ENCODE results near the gene OMG.
"Not testable (repeated sequence)": the region's sequence is repeated elsewhere in the genome, so short reads cannot be mapped to it uniquely, and the experiment has no call there.

Gene OMG

GRCh38 chr17:31297090-31297489 lies at the start of gene OMG:
Gene OMG, minus strand, starts transcription at chr17:31297239. Its CDS starts 908 bp downstream, at chr17:31296331.
- no peaks in the 10 kb centered on the region for H3K27me3 Mint-ChIP-seq
- ATAC-seq (no peak), DNase-seq (no peak)
- H3K9me3 Mint-ChIP-seq: no peaks in the 10 kb centered on the region
- H3K4me3 Mint-ChIP-seq: no peak within 1 kb of the TSS
- no peak within 1 kb of the TSS for H3K27ac Mint-ChIP-seq
- H3K4me1 Mint-ChIP-seq: peaks cover 34% of the 10 kb centered on the region

GRCh38 chr17:31345191-31345747 lies 48.2 kb upstream of the OMG start:
- H3K4me3 Mint-ChIP-seq, H3K27ac Mint-ChIP-seq, H3K27me3 Mint-ChIP-seq, H3K9me3 Mint-ChIP-seq, DNase-seq, H3K4me1 Mint-ChIP-seq: not testable (repeated sequence)
- ATAC-seq: peak; percentile 31

GRCh38 chr17:31339906-31340661 lies 43.0 kb upstream of the OMG start:
- ATAC-seq (no peak), DNase-seq (no peak)
- Mint-ChIP-seq H3K9me3 (no peaks in the 10 kb centered on the region), H3K4me3 (no peak overlapping the region), H3K27me3 (no peaks in the 10 kb centered on the region), H3K27ac (no peak overlapping the region), H3K4me1 (no peaks in the 10 kb centered on the region)

DNA sequence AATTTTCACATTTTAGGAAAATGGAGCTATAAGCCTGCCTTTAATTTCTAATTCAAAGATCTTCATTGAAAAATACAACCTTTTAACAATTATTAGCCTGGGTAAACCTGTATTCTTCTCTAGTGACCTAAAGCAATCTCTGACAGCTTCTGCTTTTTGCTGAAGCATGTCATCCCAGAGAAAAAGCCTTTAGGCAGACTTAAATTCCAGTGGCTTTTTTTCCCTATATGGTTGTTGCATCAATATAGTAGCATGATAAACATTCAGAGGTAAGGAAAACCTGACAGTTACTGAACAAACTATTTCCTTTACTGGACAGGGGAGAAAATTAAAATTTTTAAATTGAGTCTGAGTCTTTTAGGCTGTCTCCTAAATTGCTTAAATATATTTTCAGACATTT lies 32.2 kb upstream of the OMG start:
- H3K4me1 Mint-ChIP-seq: peaks cover 32% of the 10 kb centered on the region
- DNase-seq (no peak), ATAC-seq (no peak)
- H3K27me3 Mint-ChIP-seq: no peaks in the 10 kb centered on the region
- H3K9me3 Mint-ChIP-seq: no peaks in the 10 kb centered on the region
- H3K4me3 Mint-ChIP-seq: peak overlapping the region in 1 of 2 donors; percentile 45
- H3K27ac Mint-ChIP-seq: peak overlapping the region; percentile 19 to 58

DNA sequence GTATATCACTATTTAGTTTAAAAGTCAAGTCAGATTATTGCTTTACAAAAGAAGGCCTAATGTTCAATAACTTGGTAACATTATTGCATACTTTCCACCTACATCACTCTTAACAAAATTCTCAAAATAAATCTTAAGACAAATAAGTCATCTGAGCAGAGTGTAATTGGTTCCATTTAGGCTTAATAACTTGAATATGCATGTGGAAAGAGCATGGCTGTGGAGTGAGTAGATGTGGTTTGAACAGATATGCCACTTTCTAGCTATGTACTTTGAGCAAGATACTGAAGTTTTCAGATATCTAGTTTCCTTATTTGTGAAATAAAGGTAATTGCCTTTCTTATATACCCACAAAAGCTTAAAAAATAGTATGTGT lies 31.1 kb upstream of the OMG start:
- Mint-ChIP-seq H3K4me1 (peaks cover 39% of the 10 kb centered on the region), H3K27ac (peak overlapping the region in 1 of 2 donors; percentile 8), H3K9me3 (no peaks in the 10 kb centered on the region), H3K4me3 (peak overlapping the region in 1 of 2 donors; percentile 54), H3K27me3 (no peaks in the 10 kb centered on the region)
- DNase-seq: no peak
- ATAC-seq: no peak

DNA sequence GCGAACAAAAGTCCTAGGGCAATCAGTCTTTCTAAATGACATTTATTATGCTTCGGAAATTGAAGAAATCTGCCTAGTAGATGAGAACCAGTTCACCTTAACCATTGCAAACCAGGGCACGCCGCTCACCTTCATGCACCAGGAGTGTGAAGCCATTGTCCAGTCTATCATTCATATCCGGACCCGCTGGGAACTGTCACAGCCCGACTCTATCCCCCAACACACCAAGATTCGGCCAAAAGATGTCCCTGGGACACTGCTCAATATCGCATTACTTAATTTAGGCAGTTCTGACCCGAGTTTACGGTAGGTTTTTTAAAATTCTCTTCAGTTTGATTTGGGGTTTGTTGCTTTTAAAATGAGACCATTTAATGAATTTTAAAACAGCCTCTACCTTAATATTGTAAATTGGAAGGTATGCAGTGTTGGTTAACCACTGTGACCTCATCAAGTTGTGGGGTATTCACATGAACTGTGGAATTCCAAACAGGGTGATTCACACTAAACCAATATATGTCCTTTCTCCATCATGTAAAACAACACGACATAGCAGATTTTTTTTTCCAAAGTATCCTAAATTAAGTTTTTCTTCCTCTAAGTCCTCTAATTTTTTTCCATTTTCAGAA lies 30.6 kb upstream of the OMG start:
- peak overlapping the region; percentile 8 to 76 for H3K27ac Mint-ChIP-seq
- no peak for DNase-seq
- H3K9me3 Mint-ChIP-seq: no peaks in the 10 kb centered on the region
- ATAC-seq: no peak
- H3K4me3 Mint-ChIP-seq: peak overlapping the region in 1 of 2 donors; percentile 54
- peaks cover 39% of the 10 kb centered on the region for H3K4me1 Mint-ChIP-seq
- no peaks in the 10 kb centered on the region for H3K27me3 Mint-ChIP-seq

GRCh38 chr17:31323551-31323950 lies 26.5 kb upstream of the OMG start:
- DNase-seq (no peak), ATAC-seq (no peak)
- Mint-ChIP-seq H3K9me3 (no peaks in the 10 kb centered on the region), H3K4me3 (no peak overlapping the region), H3K27ac (no peak overlapping the region), H3K4me1 (peaks cover 29% of the 10 kb centered on the region), H3K27me3 (no peaks in the 10 kb centered on the region)

- Mint-ChIP-seq H3K4me3 (peak overlapping the region; percentile 72 to 86), H3K9me3 (no peaks in the 10 kb centered on the region), H3K27me3 (no peaks in the 10 kb centered on the region), H3K27ac (peak overlapping the region; percentile 96 to 98), H3K4me1 (peaks cover 15% of the 10 kb centered on the region)
- DNase-seq (peak in 1 of 2 donors; percentile 48), ATAC-seq (peak; percentile 68)
Observed at GRCh38 chr17:31321966-31322365, 24.9 kb upstream of the OMG start.

DNA sequence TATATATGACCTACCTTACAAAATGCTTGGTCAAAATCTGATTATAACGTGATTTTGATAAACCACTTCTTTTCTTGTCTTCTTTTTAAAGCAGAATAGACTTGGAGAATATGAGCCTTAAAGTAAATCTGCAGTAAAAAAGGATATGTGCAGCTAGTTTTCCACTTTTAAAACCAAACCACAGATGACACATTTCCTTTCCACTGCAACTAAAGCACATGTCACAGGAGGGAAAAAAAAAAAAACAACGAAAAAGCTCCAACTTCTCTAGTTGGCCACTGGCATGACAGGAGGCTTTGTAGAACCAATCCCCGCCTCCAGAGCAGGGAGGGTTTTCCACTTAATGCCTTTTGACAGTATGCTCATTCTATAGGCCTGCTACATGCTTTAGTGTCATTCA lies 24.4 kb upstream of the OMG start, which contains the start of gene EVI2A:
EVI2A (minus strand) TSS at position 142 of the 400 bp plus-strand sequence. CDS start 2,609 bp downstream, outside the sequence.
- no peaks in the 10 kb centered on the region for H3K27me3 Mint-ChIP-seq
- H3K4me1 Mint-ChIP-seq: peaks cover 15% of the 10 kb centered on the region

DNA sequence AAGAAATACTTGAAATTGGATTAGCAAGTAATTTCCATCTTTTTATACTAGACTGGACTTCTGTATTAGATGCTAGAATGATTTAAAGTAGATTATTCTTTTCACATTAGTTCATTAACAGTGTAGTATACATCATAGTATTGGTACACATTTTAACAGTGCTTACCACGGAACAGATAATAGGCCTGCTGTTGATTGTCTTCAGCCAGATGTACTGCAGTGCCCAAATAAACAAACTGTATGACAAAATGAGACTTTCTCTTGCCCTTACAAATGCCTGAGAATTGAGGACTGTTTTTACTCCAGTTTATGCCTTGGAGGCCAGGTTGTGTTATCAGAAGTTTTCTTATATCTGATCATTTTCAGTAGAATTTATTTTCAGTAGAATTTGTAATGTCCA lies 23.8 kb upstream of the OMG start:
- no peak for DNase-seq
- H3K4me1 Mint-ChIP-seq: peaks cover 19% of the 10 kb centered on the region

More for the DNA sequence above, 24.4 kb upstream of the OMG start, which contains the start of gene EVI2A:
- Mint-ChIP-seq H3K9me3 (no peaks in the 10 kb centered on the region), H3K27ac (peak within 1 kb of the TSS; percentile 96 to 98), H3K4me3 (peak within 1 kb of the TSS; percentile 72 to 86)
- ATAC-seq (peak; percentile 96), DNase-seq (peak; percentile 75 to 87)

GRCh38 chr17:31320241-31320640 lies 23.2 kb upstream of the OMG start:
- Mint-ChIP-seq H3K4me1 (peaks cover 25% of the 10 kb centered on the region), H3K4me3 (peak overlapping the region; percentile 72 to 86), H3K9me3 (no peaks in the 10 kb centered on the region), H3K27ac (peak overlapping the region; percentile 96 to 98), H3K27me3 (no peaks in the 10 kb centered on the region)
- no peak for ATAC-seq
- no peak for DNase-seq

More for the DNA sequence above, 23.8 kb upstream of the OMG start:
- H3K27ac Mint-ChIP-seq: peak overlapping the region; percentile 96 to 98
- no peak for ATAC-seq
- H3K27me3 Mint-ChIP-seq: no peaks in the 10 kb centered on the region
- H3K4me3 Mint-ChIP-seq: peak overlapping the region; percentile 72 to 86
- H3K9me3 Mint-ChIP-seq: no peaks in the 10 kb centered on the region

GRCh38 chr17:31318851-31319661 lies 22.0 kb upstream of the OMG start:
- H3K4me1 Mint-ChIP-seq: peaks cover 35% of the 10 kb centered on the region

DNA sequence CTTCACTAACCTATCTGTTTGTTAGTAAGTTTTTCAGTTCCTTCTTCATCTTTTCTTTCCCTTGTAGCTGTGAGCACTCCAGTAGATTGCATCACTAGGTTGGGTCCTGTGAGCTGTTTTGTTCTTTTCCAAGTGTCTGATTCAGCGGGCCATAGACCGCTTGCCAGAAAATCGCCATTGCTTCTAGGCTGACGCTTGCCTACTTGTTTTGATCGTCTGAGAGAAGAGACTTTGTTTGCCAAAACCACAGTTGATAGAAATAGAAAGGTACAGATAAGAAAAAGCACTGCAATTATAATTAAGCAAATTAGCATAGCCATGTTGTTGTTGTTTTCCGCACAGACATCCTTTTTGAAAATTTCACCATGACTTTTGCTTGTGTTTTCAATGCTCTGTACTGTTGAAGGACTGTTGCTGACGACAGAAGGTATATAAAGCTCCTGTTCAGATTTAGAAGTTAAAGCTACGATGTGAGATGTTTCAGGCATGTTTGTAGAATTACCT lies 21.3 kb upstream of the OMG start:
- ATAC-seq: peak; percentile 47
- Mint-ChIP-seq H3K4me3 (peak overlapping the region; percentile 71 to 86), H3K9me3 (no peaks in the 10 kb centered on the region), H3K27ac (peak overlapping the region; percentile 90 to 97), H3K27me3 (no peaks in the 10 kb centered on the region), H3K4me1 (peaks cover 29% of the 10 kb centered on the region)
- DNase-seq: peak; percentile 54 to 67

More at GRCh38 chr17:31318851-31319661, 22.0 kb upstream of the OMG start:
- Mint-ChIP-seq H3K4me3 (peak overlapping the region; percentile 71 to 86), H3K9me3 (no peaks in the 10 kb centered on the region), H3K27me3 (no peaks in the 10 kb centered on the region), H3K27ac (peak overlapping the region; percentile 90 to 97)
- peak; percentile 33 for ATAC-seq
- DNase-seq: peak in 1 of 2 donors; percentile 14

- Mint-ChIP-seq H3K4me1 (peaks cover 28% of the 10 kb centered on the region), H3K9me3 (no peaks in the 10 kb centered on the region), H3K4me3 (peak overlapping the region; percentile 48 to 57), H3K27me3 (no peaks in the 10 kb centered on the region), H3K27ac (peak overlapping the region; percentile 75 to 92)
- DNase-seq (no peak), ATAC-seq (no peak)
Observed at GRCh38 chr17:31314782-31315100, 17.7 kb upstream of the OMG start.
